GM19463 (cell line): Measurements from ENCODE around the gene IRAK3.
A peak's percentile ranks its signal among the peaks of the same experiment; 100 is the strongest.

Experiments used
- ATAC-seq: cut with Tn5 transposase; IDR thresholded peaks from one replicate; pipeline ENCODE4 v1.9.1; 2021; ENCODE audit warnings: mild to moderate bottlenecking, moderate library complexity; ENCODE audit not compliant: unreplicated experiment

Gene IRAK3

GRCh38 chr12:66188584-66189485, at the start of gene IRAK3:
IRAK3 (plus strand) TSS chr12:66189214; CDS start chr12:66189300, 86 bp downstream.
- ATAC-seq: peak; percentile 63

GRCh38 chr12:66139328-66139727, 49.7 kb upstream of the IRAK3 start:
- no peak for ATAC-seq

- no peak for ATAC-seq
Measured at GRCh38 chr12:66140731-66141130, 48.3 kb upstream of the IRAK3 start.

- ATAC-seq: no peak
Measured at GRCh38 chr12:66141299-66141698, 47.7 kb upstream of the IRAK3 start.

- no peak for ATAC-seq
Measured at GRCh38 chr12:66142826-66143225, 46.2 kb upstream of the IRAK3 start.

- no peak for ATAC-seq
Measured at GRCh38 chr12:66143868-66144267, 45.1 kb upstream of the IRAK3 start.

- no peak for ATAC-seq
Measured at GRCh38 chr12:66144791-66145754, 43.9 kb upstream of the IRAK3 start.

GRCh38 chr12:66149702-66150398, 39.2 kb upstream of the IRAK3 start:
- ATAC-seq: no peak

GRCh38 chr12:66152732-66153131, 36.3 kb upstream of the IRAK3 start:
- ATAC-seq: no peak

- no peak for ATAC-seq
Measured at GRCh38 chr12:66154776-66155175, 34.2 kb upstream of the IRAK3 start.

- ATAC-seq: no peak
Measured at GRCh38 chr12:66156654-66157053, 32.4 kb upstream of the IRAK3 start.

GRCh38 chr12:66159123-66159522, 29.9 kb upstream of the IRAK3 start:
- ATAC-seq: no peak

- ATAC-seq: no peak
Measured at GRCh38 chr12:66160704-66161103, 28.3 kb upstream of the IRAK3 start.

GRCh38 chr12:66162701-66163100, 26.3 kb upstream of the IRAK3 start:
- ATAC-seq: no peak

- no peak for ATAC-seq
Measured at GRCh38 chr12:66163289-66163688, 25.7 kb upstream of the IRAK3 start.

- ATAC-seq: no peak
Measured at GRCh38 chr12:66164349-66164821, 24.6 kb upstream of the IRAK3 start.

GRCh38 chr12:66165141-66165540, 23.9 kb upstream of the IRAK3 start:
- ATAC-seq: no peak

GRCh38 chr12:66166561-66166960, 22.5 kb upstream of the IRAK3 start:
- ATAC-seq: no peak

- ATAC-seq: no peak
Measured at GRCh38 chr12:66168410-66168809, 20.6 kb upstream of the IRAK3 start.

GRCh38 chr12:66169221-66170170, 19.5 kb upstream of the IRAK3 start, which contains the start of gene TMBIM4:
TMBIM4 (minus strand) TSS chr12:66169996; CDS start chr12:66169951, 45 bp downstream.
- ATAC-seq: peak; percentile 92
